GM18519 (cell line): ENCODE data around the gene METAP1D.
"Not testable (repeated sequence)": the region's sequence is repeated elsewhere in the genome, so short reads cannot be mapped to it uniquely, and the experiment has no call there.

Experiments used
- ATAC-seq: cut with Tn5 transposase; IDR thresholded peaks from one replicate; pipeline ENCODE4 v1.9.1; 2021; ENCODE audit warnings: mild to moderate bottlenecking, moderate library complexity; ENCODE audit not compliant: unreplicated experiment, low FRiP score

METAP1D gene

GRCh38 chr2:172047566-172048507 lies 48.1 kb downstream of the METAP1D start:
- no peak for ATAC-seq

DNA sequence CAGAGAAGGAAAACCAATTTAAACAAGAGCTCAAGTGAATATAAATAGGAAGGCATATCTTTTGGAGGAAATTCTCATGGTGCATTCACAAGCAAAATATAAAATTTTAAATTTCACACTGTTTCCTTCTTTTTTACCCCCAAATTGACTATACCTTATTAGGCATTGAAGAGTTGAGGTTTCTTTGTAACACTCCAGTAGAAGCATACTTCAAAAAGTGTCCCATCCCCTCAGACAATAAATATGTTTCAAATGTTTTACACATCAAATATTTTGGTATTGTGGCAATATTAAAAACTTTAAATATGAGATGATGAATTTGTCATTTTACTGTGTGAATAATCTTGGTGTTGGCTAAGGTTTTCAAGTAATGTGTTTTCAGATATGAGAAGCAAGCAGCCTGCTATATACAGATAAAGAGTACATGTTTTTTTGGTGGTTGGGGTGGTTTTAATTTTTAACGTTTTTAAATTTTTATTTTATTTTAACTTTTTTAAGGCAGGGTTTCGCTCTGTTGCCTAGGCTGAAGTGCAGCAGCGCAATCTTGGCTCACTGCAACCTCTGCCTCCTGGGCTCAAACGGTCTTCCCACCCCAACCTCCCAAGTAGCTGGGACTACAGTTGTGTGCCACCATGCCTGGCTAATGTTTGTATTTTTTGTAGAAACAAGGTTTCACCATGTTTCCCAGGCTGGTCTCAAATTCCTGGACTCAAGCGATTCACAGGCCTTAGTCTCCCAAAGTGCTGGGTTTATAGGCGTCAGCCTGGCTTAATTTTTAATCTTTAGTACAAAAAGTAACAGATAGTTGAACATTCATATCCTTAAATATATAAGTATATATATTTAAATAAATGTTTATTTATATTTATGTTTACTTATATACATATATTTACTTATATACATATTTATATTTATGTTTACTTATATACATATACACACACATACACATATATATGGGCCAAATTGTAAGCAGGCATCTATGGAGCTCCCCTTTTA lies 49.1 kb downstream of the METAP1D start:
- ATAC-seq, result no peak

- no peak for ATAC-seq
These were observed 49.9 kb downstream of the METAP1D start for GRCh38 chr2:172049567-172050120.

DNA sequence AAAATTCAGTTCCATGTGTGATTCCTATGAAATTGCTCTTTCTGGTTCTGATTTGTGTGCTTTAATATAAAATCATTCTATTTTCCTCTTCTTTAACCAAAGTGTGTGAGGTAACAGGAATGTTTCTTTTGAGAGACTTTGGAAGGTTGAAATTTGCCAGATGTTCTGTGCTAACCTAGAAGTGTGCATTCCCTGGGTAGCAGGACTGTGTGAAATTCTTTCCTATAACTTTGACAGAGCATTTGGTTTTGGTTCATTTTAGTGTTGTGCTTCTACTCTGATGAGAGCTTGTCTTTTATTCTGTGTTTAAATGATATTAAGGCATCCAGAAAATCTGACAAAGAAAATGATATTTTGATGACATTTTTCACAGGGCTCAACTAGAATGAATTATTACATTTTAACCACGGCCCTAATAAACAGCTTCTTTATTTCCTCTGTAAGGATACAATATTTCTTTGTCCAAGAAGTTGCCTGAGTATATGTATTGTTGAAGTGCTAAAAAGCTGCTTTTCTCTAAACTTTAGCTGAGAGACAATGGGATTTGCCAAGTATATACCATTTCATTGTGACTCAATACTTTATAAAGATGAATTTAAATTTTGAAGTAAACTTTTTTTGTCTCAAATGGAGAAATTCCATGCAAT lies 50.8 kb downstream of the METAP1D start:
- no peak for ATAC-seq

- ATAC-seq, result no peak
These were observed 52.5 kb downstream of the METAP1D start for GRCh38 chr2:172052000-172052983.

DNA sequence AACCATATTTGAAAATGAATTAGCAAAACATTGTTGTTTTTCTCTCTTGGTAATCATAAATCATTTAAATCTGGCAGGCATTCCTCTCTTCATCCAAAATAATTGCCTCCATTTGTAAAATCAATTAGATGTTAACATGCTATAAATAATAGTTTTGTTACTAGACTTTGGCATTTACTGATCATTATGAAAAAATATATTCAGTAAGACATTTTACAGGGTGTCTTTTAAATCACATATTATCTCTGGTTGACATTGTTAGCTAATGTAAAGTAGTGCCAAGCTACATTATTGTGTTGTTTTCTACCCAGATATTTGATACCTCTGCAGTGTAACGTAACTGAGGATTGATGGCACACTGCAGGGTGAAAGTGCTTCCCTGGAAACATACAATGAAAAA lies 53.7 kb downstream of the METAP1D start:
- ATAC-seq, result no peak

- no peak for ATAC-seq
These were observed 56.5 kb downstream of the METAP1D start for GRCh38 chr2:172056293-172056692.

DNA sequence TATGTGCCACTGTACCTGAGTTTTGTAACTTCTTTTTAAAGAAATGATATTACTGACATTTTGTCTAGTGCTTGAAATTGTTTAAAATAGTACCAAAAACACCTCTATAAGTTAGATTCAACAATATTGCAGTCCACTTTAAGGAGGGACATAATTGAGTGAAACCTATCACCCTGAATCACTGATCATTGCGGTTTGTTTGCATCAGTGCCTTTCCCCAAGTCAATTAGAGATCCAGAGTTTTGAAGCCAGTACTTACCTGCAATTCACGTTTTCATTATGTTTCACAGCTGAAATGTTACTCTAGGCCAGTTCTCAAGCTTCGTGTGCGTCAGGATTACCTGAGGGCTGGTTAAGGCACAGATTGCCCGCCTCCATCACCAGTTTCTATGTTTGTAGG lies 58.9 kb downstream of the METAP1D start:
- ATAC-seq, result no peak

DNA sequence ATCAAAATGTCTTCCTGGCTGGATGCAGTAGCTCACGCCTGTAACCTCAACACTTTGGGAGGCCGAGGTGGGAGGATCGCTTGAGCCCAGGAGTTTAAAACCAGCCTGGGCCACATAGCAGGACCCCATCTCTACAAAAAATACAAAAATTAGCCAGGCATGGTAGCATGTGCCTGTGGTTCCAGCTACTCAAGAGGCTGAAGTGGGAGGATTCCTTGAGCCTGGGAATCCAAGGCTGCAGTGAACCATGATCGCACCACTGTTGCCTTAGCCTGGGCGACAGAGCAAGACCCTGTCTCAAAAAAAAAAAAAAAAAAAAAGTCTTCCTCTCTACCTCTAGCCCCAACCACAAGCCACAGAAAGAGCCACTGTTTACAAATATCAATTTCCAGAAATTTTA lies 60.4 kb downstream of the METAP1D start:
- not testable (repeated sequence) for ATAC-seq

- no peak for ATAC-seq
These were observed 62.8 kb downstream of the METAP1D start for GRCh38 chr2:172062402-172063004.

DNA sequence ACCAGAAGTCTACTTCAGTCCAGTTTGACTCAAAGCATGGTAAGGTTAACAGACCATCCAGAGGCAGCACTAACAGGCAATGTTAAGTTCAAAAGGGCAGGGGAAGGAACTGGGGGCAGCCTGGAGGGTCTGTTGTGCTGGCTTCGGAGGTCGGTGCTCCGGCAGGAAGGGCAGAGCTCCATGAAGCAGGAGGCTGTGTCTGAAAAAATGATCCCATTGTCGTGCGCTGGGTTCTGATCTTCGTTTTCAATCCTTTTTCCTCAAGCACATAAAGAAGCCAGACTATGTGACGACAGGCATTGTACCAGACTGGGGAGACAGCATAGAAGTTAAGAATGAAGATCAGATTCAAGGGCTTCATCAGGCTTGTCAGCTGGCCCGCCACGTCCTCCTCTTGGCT lies 63.7 kb downstream of the METAP1D start:
- ATAC-seq, result no peak

- ATAC-seq, result no peak
These were observed 65.4 kb downstream of the METAP1D start for GRCh38 chr2:172065111-172065510.

DNA sequence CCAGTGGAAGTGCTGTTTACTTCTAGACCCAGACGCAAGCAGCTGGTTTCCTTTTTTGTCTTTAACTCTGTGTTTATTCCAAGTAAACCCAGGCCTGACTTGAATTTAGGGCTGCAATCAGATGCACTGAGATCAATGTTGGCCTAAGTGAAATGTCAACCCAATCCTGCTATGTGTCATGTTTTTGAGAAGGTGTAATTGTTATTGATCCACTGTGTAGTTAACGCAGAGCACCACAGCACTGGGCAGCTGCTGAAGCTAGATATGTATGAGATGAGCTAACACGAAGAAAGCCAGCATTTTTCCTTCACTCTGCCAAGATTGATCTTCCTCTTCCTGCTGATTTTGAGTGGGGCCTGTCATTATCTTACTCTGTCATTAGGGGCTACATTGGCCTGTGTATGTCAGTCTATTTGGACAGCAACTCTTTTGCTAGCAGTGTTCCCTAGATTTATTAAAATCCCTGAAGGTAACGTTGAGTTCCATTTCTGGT lies 66.7 kb downstream of the METAP1D start:
- ATAC-seq, result no peak

- not testable (repeated sequence) for ATAC-seq
These were observed 68.2 kb downstream of the METAP1D start for GRCh38 chr2:172067905-172068304.

DNA sequence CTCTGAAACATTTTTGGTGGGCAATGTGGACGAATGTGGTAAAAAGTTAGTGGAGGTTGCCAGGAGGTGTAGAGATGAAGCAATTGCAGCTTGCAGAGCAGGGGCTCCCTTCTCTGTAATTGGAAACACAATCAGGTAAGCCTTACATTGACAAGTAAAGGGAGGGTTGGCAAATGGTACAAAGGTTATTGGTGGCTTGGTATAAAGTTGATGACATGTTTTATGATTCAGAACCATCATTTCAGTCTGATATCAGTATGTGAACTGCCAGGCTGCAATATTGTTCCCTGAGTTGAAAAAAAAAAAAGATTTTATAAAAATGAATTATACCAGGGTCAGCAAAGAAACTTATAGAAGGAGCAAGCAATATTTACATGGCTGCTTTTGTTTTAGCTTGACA lies 71.2 kb downstream of the METAP1D start:
- ATAC-seq, result no peak

DNA sequence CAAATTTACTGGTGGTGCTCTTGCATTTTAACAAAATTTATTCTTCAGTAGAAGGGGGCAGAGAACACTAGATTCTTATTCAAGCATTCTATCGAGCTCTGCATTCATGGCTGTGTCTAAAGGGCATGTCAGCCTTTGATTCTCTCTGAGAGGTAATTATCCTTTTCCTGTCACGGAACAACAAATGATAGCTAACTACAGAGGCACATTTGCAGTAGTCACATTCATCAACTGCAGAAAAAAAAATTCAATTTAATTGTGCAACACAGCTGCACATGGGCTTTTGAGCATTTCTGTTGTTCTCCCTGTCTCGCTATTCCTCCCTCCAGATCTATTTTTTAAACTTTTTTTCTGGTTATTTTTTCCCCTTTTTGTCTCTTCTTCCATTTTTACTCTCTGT lies 72.5 kb downstream of the METAP1D start:
- ATAC-seq, result no peak

GRCh38 chr2:172072706-172073105 lies 73.0 kb downstream of the METAP1D start:
- ATAC-seq, result no peak

DNA sequence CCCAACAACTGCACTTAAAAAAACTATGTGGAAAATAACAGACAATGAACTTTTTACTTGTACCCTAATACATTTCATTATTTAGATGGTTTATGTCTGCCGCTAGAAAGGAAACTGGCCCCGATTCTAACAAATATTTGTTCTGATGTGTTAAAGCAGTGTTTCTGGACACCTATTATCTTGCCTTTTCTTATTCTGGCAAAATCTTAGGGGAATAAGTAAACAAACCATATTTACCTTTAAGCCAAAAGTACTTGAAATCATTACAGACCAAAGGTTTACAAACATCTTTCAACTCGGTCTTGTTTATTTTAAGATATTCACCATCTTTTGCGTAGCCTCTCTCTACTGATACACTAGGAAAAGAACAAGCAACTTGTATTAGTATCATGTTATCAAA lies 73.8 kb downstream of the METAP1D start:
- no peak for ATAC-seq

- no peak for ATAC-seq
These were observed 74.5 kb downstream of the METAP1D start for GRCh38 chr2:172074254-172074653.
